K562 (cell line): ENCODE data around the gene GPSM3. TPM values are rescaled to one million over a fixed set of nuclear protein-coding genes. Genes with fewer than 3 reads are reported as not detected.

Experiments used
- ADNP ChIP-seq: fragments of 200-800 bp; sonication (Bioruptor generic); IDR thresholded peaks from 2 replicates; pipeline ENCODE4 v1.6.1; 2016; ENCODE audit warnings: missing genetic modification characterization, missing compliant biosample characterization
- BRF1 ChIP-seq: IDR thresholded peaks from 3 replicates; pipeline ENCODE4 v1.6.1; 2011; ENCODE audit warnings: borderline replicate concordance, mild to moderate bottlenecking; ENCODE audit not compliant: insufficient read length; ENCODE audit errors: extremely low read depth
- DDX20 ChIP-seq: fragments of 450-650 bp; IDR thresholded peaks from 2 replicates; pipeline ENCODE4 v1.6.1; 2016; ENCODE audit warnings: missing genetic modification characterization, low read depth, mild to moderate bottlenecking, missing compliant biosample characterization, moderate library complexity
- DIDO1 ChIP-seq: fragments of 450-650 bp; IDR thresholded peaks from 2 replicates; pipeline ENCODE4 v1.6.1; 2016; ENCODE audit warnings: low read depth, missing biosample characterization, missing genetic modification characterization
- ELF2 ChIP-seq: fragments of 250-450 bp; sonication (Bioruptor Pico); IDR thresholded peaks from 2 replicates; pipeline ENCODE4 v1.5.0; 2021; ENCODE audit warnings: mild to moderate bottlenecking
- HDAC2 ChIP-seq: fragments of 450-650 bp; IDR thresholded peaks from 2 replicates; pipeline ENCODE4 v1.6.1; 2016; ENCODE audit warnings: mild to moderate bottlenecking
- HDAC3 ChIP-seq: fragments of 450-650 bp; IDR thresholded peaks from 2 replicates; pipeline ENCODE4 v1.6.1; 2018; ENCODE audit warnings: borderline replicate concordance, mild to moderate bottlenecking, moderate library complexity; ENCODE audit not compliant: partially characterized antibody
- KLF6 ChIP-seq: fragments of 250-450 bp; sonication (Bioruptor Pico); IDR thresholded peaks from 2 replicates; pipeline ENCODE4 v1.4.0; 2020; ENCODE audit warnings: mild to moderate bottlenecking, moderate library complexity, borderline replicate concordance
- MAFG ChIP-seq: fragments of 450-650 bp; conservative IDR thresholded peaks from 2 replicates; pipeline ENCODE4 v1.6.1; 2016; ENCODE audit warnings: missing genetic modification characterization, missing compliant biosample characterization
- NCOA1 ChIP-seq: fragments of 450-650 bp; IDR thresholded peaks from 2 replicates; pipeline ENCODE4 v1.6.1; 2016; ENCODE audit warnings: low read depth
- PHF20 ChIP-seq: fragments of 450-650 bp; IDR thresholded peaks from 2 replicates; pipeline ENCODE4 v1.6.1; 2018; ENCODE audit not compliant: partially characterized antibody
- SNRNP70 ChIP-seq: fragments of 200-400 bp; formaldehyde crosslinking; optimal IDR thresholded peaks from 2 replicates; pipeline ENCODE3; 2017; ENCODE audit warnings: low read depth, low read length
- ZNF12 ChIP-seq: sonication (generic); formaldehyde crosslinking; IDR thresholded peaks from 2 replicates; pipeline ENCODE4 v1.4.0; 2020; ENCODE audit warnings: mild to moderate bottlenecking, missing genetic modification reagents
- ZNF232 ChIP-seq: sonication (generic); formaldehyde crosslinking; IDR thresholded peaks from 2 replicates; pipeline ENCODE4 v1.8.0; 2022; ENCODE audit warnings: mild to moderate bottlenecking, missing genetic modification reagents
- ZNF668 ChIP-seq: fragments of 250-450 bp; sonication (Bioruptor Pico); IDR thresholded peaks from 2 replicates; pipeline ENCODE4 v1.8.0; 2022; ENCODE audit warnings: mild to moderate bottlenecking, inconsistent platforms
- ZNF696 ChIP-seq: fragments of 250-450 bp; sonication (Bioruptor Pico); conservative IDR thresholded peaks from 2 replicates; pipeline ENCODE4 v1.4.0; 2020; ENCODE audit warnings: mild to moderate bottlenecking, moderate library complexity
- polyA plus RNA-seq, 8 experiments: library from polyadenylated mRNA; depleted of rRNA in 4 of 8; stranded (reverse) in 5 of 8; unstranded in 3 of 8; fragments of >200 nt; fragmentation: Nextera tagmentation in 2 of 8; fragmentation: Illumina TruSeq in 1 of 8; extraction: Ambion mirVana in 2 of 8; extraction: Trizol in 1 of 8; gene quantifications; 2 replicates each; pipeline versions ENCODE4 v1.2.1 to v1.2.3, GENCODE V29; 2011 to 2014; ENCODE audit warnings: inconsistent platforms in 1 of 8, missing spikeins in 1 of 8
- total RNA-seq, 7 experiments: library from RNA; depleted of rRNA in 6 of 7; stranded (reverse); fragments of >200 nt in 6 of 7; fragmentation: Illumina TruSeq in 2 of 7; extraction: Trizol in 2 of 7; gene quantifications; 2 replicates each; pipeline versions ENCODE4 v1.2.1 to v1.2.3, GENCODE V29; 2011 to 2021; ENCODE audit warnings: low replicate concordance in 1 of 7
- TF ChIP-seq, protein P1 (sequence below): sonication (generic); formaldehyde crosslinking; IDR thresholded peaks from 2 replicates; pipeline ENCODE4 v1.8.0; 2022; ENCODE audit warnings: mild to moderate bottlenecking, missing genetic modification reagents
- TF ChIP-seq, protein P2 (sequence below): fragments of 450-650 bp; formaldehyde crosslinking; IDR thresholded peaks from 2 replicates; pipeline ENCODE4 v1.4.0; 2020; ENCODE audit warnings: mild to moderate bottlenecking, moderate library complexity
- TF ChIP-seq, protein P3 (sequence below): fragments of 250-450 bp; sonication (Bioruptor Pico); IDR thresholded peaks from 2 replicates; pipeline ENCODE4 v1.5.0; 2021; ENCODE audit warnings: mild to moderate bottlenecking, moderate library complexity
- TF ChIP-seq, protein P4 (sequence below), 2 experiments: fragments of 450-650 bp; IDR thresholded peaks; 2 replicates each; pipeline ENCODE4 v1.6.1; 2016
- TF ChIP-seq, protein P5 (sequence below): fragments of 450-650 bp; formaldehyde crosslinking; IDR thresholded peaks from 2 replicates; pipeline ENCODE4 v1.4.0; 2022; ENCODE audit warnings: mild to moderate bottlenecking, moderate library complexity

Gene GPSM3
- total and polyA plus RNA-seq, 9 of the 15 experiments (the other 6 are each of a cell fraction or from before 2014, with no cell fraction given): 5.3 to 42.6 (median 24.4) TPM

DNA sequence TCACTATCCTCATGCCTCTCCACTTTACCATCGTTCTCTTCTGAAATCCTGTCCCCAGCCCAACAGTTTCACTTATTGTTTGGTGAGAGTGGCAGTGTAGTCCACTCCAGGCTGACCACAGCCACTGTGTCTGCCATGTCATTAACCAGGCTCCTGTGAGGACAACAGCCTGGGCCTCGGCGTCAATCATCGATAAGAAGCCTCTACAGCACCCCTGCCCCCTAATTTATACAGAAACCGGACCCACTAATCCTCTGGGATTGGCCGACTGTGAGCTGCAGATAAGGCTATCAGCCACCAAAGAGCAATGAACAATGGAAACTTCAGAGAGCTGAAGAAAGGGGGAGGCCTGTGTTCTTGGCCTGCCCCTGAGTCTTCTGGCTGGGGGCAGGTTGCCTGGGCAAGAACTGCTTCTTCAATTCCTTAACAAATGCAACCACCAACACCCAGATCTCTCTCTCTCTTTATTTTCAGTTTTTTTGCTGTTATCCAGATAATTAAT is 24.6 kb downstream of the GPSM3 start (continued):
- TF ChIP-seq, protein P1, sequence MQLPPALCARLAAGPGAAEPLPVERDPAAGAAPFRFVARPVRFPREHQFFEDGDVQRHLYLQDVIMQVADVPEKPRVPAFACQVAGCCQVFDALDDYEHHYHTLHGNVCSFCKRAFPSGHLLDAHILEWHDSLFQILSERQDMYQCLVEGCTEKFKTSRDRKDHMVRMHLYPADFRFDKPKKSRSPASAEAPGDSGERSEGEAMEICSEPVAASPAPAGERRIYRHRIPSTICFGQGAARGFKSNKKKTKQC (CRISPR knock-in tag): no peak
- TF ChIP-seq DIDO1 (no peak), ZNF12 (CRISPR knock-in tag) (no peak), ZNF696 (CRISPR knock-in tag) (no peak), ELF2 (no peak), ZNF668 (CRISPR knock-in tag) (0 out of 2 replicates have a peak, but pooled peaks have one; percentile 18), HDAC3 (peak; percentile 78), HDAC2 (peak; percentile 95; the same call in 1 of the 2 replicates), DDX20 (tag) (no peak), ADNP (no peak; the same call in 1 of the 2 replicates), MAFG (tag) (peak; percentile 62), ZNF232 (CRISPR knock-in tag) (no peak), SNRNP70 (no peak), PHF20 (no peak), KLF6 (CRISPR knock-in tag) (peak; percentile 70; the same call in 1 of the 2 replicates), BRF1 (no peak), NCOA1 (peak; percentile 87; the same call in 1 of the 2 replicates)
- TF ChIP-seq, protein P2, sequence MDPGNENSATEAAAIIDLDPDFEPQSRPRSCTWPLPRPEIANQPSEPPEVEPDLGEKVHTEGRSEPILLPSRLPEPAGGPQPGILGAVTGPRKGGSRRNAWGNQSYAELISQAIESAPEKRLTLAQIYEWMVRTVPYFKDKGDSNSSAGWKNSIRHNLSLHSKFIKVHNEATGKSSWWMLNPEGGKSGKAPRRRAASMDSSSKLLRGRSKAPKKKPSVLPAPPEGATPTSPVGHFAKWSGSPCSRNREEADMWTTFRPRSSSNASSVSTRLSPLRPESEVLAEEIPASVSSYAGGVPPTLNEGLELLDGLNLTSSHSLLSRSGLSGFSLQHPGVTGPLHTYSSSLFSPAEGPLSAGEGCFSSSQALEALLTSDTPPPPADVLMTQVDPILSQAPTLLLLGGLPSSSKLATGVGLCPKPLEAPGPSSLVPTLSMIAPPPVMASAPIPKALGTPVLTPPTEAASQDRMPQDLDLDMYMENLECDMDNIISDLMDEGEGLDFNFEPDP (CRISPR knock-in tag): no peak
- TF ChIP-seq, protein P3, sequence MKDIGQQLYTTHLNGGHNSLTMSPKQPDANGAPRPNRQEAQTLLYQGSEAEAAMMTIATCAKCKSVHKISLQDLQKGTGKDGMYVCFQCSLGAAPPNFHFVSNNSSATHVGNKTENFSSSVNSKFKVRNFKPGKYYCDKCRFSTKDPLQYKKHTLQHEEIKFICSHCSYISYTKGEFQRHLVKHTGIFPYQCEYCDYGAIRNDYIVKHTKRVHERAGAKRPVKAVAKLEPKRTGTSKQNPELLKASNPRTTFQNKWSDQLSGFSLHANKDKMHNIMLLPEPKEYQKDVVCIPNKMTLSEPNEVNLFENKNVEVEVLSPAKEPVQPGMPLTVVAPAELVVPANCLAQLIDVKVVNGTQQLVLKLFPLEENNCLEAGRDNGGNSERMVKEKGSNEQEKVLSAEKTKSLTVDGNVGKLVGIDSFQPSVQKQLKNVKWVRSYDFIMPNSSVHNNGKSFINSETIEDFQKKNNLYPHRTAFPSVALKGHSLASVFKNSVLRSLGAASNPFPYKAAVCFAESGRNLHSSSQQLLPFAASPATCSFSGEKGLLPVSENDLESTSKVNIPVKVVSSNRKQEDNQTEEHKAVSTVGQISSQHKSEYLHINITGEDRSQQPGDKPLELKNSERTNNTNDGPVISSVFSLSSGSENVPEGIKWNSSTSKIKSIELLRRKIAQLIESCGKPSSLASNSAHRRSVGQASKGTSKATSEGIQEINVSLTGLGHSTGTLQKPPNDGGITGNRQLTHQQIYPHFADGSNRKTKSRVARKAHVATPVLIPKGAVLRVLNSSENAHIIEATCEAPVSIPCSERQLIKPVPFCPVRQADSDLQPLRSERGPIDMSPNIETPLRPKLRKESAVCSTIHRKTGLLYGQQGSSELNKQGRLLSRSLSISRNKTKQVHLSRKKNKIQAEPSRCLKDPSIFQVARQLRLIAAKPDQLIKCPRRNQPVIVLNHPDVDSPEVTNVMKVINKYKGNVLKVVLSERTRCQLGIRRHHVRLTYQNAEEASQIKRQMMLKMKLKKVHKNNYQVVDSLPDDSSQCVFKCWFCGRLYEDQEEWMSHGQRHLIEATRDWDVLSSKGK (CRISPR knock-in tag): no peak
- TF ChIP-seq, protein P4, sequence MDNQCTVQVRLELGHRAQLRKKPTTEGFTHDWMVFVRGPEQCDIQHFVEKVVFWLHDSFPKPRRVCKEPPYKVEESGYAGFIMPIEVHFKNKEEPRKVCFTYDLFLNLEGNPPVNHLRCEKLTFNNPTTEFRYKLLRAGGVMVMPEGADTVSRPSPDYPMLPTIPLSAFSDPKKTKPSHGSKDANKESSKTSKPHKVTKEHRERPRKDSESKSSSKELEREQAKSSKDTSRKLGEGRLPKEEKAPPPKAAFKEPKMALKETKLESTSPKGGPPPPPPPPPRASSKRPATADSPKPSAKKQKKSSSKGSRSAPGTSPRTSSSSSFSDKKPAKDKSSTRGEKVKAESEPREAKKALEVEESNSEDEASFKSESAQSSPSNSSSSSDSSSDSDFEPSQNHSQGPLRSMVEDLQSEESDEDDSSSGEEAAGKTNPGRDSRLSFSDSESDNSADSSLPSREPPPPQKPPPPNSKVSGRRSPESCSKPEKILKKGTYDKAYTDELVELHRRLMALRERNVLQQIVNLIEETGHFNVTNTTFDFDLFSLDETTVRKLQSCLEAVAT (IDR thresholded peaks at IDR 0.05): peak; percentile 63 to 70; a peak in 2 of 4 replicates
- TF ChIP-seq, protein P5, sequence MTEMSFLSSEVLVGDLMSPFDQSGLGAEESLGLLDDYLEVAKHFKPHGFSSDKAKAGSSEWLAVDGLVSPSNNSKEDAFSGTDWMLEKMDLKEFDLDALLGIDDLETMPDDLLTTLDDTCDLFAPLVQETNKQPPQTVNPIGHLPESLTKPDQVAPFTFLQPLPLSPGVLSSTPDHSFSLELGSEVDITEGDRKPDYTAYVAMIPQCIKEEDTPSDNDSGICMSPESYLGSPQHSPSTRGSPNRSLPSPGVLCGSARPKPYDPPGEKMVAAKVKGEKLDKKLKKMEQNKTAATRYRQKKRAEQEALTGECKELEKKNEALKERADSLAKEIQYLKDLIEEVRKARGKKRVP (CRISPR knock-in tag): peak; percentile 70
